CD4-positive, CD25-positive, alpha-beta regulatory T cell (primary cell): ENCODE data around the gene OR2AP1. TPM values are rescaled to one million over a fixed set of nuclear protein-coding genes. Genes with fewer than 3 reads are reported as not detected.
"Not testable (repeated sequence)": the region's sequence is repeated elsewhere in the genome, so short reads cannot be mapped to it uniquely, and the experiment has no call there.

Experiments
- ATAC-seq, 2 donors: fragments of 150-1000 bp; cut with Tn5 transposase; one replicate each; pipeline ENCODE4 v1.10.0; 2021; ENCODE audit warnings: low read depth in 2 of 2, moderate number of reproducible peaks in 2 of 2, moderate library complexity in 1 of 2
- DNase-seq, 3 donors: peaks; one replicate each; pipeline versions ENCODE4 v3.0.0 to v3.0.0-alpha.2; 2012 to 2022; ENCODE audit warnings: mixed read lengths in 1 of 3
- H3K27ac ChIP-seq: one replicate; pipeline ENCODE4 v1.7.0; 2013; ENCODE audit warnings: mild to moderate bottlenecking, low read length; ENCODE audit not compliant: insufficient read depth, poor library complexity, severe bottlenecking
- H3K27me3 ChIP-seq: one replicate; pipeline ENCODE4 v1.7.0; 2013; ENCODE audit warnings: low read length; ENCODE audit not compliant: control insufficient read depth, insufficient read depth
- H3K36me3 ChIP-seq: one replicate; pipeline ENCODE4 v1.7.0; 2013; ENCODE audit warnings: mild to moderate bottlenecking, low read length, moderate library complexity; ENCODE audit not compliant: control insufficient read depth, insufficient read depth
- H3K4me1 ChIP-seq: 2 replicates; pipeline ENCODE4 v1.7.0; 2013; ENCODE audit warnings: mild to moderate bottlenecking, low read length; ENCODE audit not compliant: insufficient read depth, control insufficient read depth, poor library complexity, severe bottlenecking
- H3K4me3 ChIP-seq: one replicate; pipeline ENCODE4 v1.7.0; 2013; ENCODE audit warnings: low read depth, mild to moderate bottlenecking, low read length, moderate library complexity
- H3K9me3 ChIP-seq, 2 experiments: 1 replicate in 1 of 2; 2 replicates in 1 of 2; pipeline ENCODE4 v1.7.0; 2013; ENCODE audit warnings: low read length in 2 of 2, mild to moderate bottlenecking in 1 of 2, moderate library complexity in 1 of 2; ENCODE audit not compliant: control insufficient read depth in 2 of 2
- H3K27ac Mint-ChIP-seq, 3 donors: one replicate each; pipeline ENCODE4 v1.8.0; 2020 to 2022; ENCODE audit warnings: mild to moderate bottlenecking in 3 of 3, mixed read lengths in 3 of 3, moderate library complexity in 2 of 3
- H3K27me3 Mint-ChIP-seq: one replicate; pipeline ENCODE4 v1.8.0; 2022; ENCODE audit warnings: mild to moderate bottlenecking, mixed read lengths
- H3K36me3 Mint-ChIP-seq: one replicate; pipeline ENCODE4 v1.8.0; 2020; ENCODE audit warnings: mixed read lengths
- H3K4me1 Mint-ChIP-seq, 4 donors: one replicate each; pipeline ENCODE4 v1.8.0; 2020 to 2022; ENCODE audit warnings: mixed read lengths in 4 of 4, mild to moderate bottlenecking in 1 of 4
- H3K4me3 Mint-ChIP-seq, 4 donors: one replicate each; pipeline ENCODE4 v1.8.0; 2020 to 2022; ENCODE audit warnings: mild to moderate bottlenecking in 4 of 4, mixed read lengths in 4 of 4, moderate library complexity in 3 of 4
- H3K9me3 Mint-ChIP-seq, 7 donors: one replicate each; pipeline ENCODE4 v1.8.0; 2020 to 2022; ENCODE audit warnings: mixed read lengths in 7 of 7, mild to moderate bottlenecking in 3 of 7, moderate library complexity in 2 of 7
- polyA plus RNA-seq, 4 donors: library from polyadenylated mRNA; unstranded; fragments of 300-500 nt; fragmentation: Illumina TruSeq; gene quantifications; one replicate each; pipeline ENCODE4 v1.2.3, GENCODE V29; 2021
- total RNA-seq: library from RNA; stranded (reverse); gene quantifications from one replicate; pipeline ENCODE4 v1.2.3, GENCODE V29; 2022

OR2AP1 gene
- total and polyA plus RNA-seq, 5 donors from 2014 or later: 0.25 TPM; not detected in 4

- Mint-ChIP-seq H3K27me3 (peaks cover 10% of the 10 kb centered on the region), H3K4me1 (peaks cover 0 to 5% (median 0%) of the 10 kb centered on the region in 4 donors), H3K9me3 (peaks cover 0 to 16% (median 5%) of the 10 kb centered on the region in 7 donors), H3K36me3 (no peaks in the 10 kb centered on the region), H3K27ac (no peak overlapping the region), H3K4me3 (no peak overlapping the region)
- H3K9me3 ChIP-seq: peaks cover 0 to 1% of the 10 kb centered on the region in 2 experiments
- H3K4me3 ChIP-seq: no peak overlapping the region
- H3K36me3 ChIP-seq: no peaks in the 10 kb centered on the region
- peaks cover 14% of the 10 kb centered on the region for H3K27me3 ChIP-seq
- H3K4me1 ChIP-seq: no peaks in the 10 kb centered on the region
- no peak overlapping the region for H3K27ac ChIP-seq
- DNase-seq (no peak), ATAC-seq (no peak)
Observed at GRCh38 chr12:55585817-55586216, 13.5 kb downstream of the OR2AP1 start.

GRCh38 chr12:55590152-55590551, 17.9 kb downstream of the OR2AP1 start:
- not testable (repeated sequence) for H3K4me1 Mint-ChIP-seq, H3K4me3 Mint-ChIP-seq, H3K27ac Mint-ChIP-seq, H3K4me1 ChIP-seq, H3K27ac ChIP-seq, H3K36me3 Mint-ChIP-seq, H3K4me3 ChIP-seq, H3K9me3 ChIP-seq, H3K27me3 ChIP-seq, H3K36me3 ChIP-seq, H3K27me3 Mint-ChIP-seq, ATAC-seq
- peak in 1 of 3 donors; percentile 2 for DNase-seq
- peaks cover 0 to 30% (median 7%) of the 10 kb centered on the region in 7 donors for H3K9me3 Mint-ChIP-seq

GRCh38 chr12:55607821-55608594, 35.7 kb downstream of the OR2AP1 start:
- DNase-seq (no peak), ATAC-seq (no peak)
- Mint-ChIP-seq H3K36me3 (no peaks in the 10 kb centered on the region), H3K27ac (no peak overlapping the region), H3K9me3 (peaks cover 0 to 3% (median 0%) of the 10 kb centered on the region in 7 donors), H3K4me3 (no peak overlapping the region), H3K4me1 (peaks cover 0 to 1% (median 0%) of the 10 kb centered on the region in 4 donors), H3K27me3 (peaks cover 21% of the 10 kb centered on the region)
- Histone ChIP-seq H3K4me3 (no peak overlapping the region), H3K9me3 (no peaks in the 10 kb centered on the region), H3K4me1 (no peaks in the 10 kb centered on the region), H3K27me3 (peaks cover 11% of the 10 kb centered on the region), H3K27ac (no peak overlapping the region), H3K36me3 (no peaks in the 10 kb centered on the region)

GRCh38 chr12:55610598-55610997, 38.3 kb downstream of the OR2AP1 start:
- Mint-ChIP-seq H3K36me3 (no peaks in the 10 kb centered on the region), H3K9me3 (peaks cover 0 to 10% (median 3%) of the 10 kb centered on the region in 7 donors), H3K4me3 (no peak overlapping the region), H3K27me3 (peaks cover 21% of the 10 kb centered on the region), H3K4me1 (peaks cover 0 to 1% (median 0%) of the 10 kb centered on the region in 4 donors), H3K27ac (no peak overlapping the region)
- DNase-seq (no peak), ATAC-seq (no peak)
- Histone ChIP-seq H3K9me3 (peaks cover 2 to 7% of the 10 kb centered on the region in 2 experiments), H3K36me3 (no peaks in the 10 kb centered on the region), H3K4me1 (no peaks in the 10 kb centered on the region), H3K27me3 (peaks cover 12% of the 10 kb centered on the region), H3K4me3 (no peak overlapping the region), H3K27ac (no peak overlapping the region)

GRCh38 chr12:55612646-55613045, 40.4 kb downstream of the OR2AP1 start:
- Histone ChIP-seq H3K4me3 (no peak overlapping the region), H3K36me3 (no peaks in the 10 kb centered on the region), H3K9me3 (peaks cover 7 to 13% of the 10 kb centered on the region in 2 experiments), H3K27ac (no peak overlapping the region), H3K27me3 (peaks cover 11% of the 10 kb centered on the region), H3K4me1 (no peaks in the 10 kb centered on the region)
- DNase-seq (no peak), ATAC-seq (no peak)
- Mint-ChIP-seq H3K27me3 (peaks cover 15% of the 10 kb centered on the region), H3K4me3 (no peak overlapping the region), H3K9me3 (peaks cover 0 to 20% (median 3%) of the 10 kb centered on the region in 7 donors), H3K27ac (no peak overlapping the region), H3K36me3 (no peaks in the 10 kb centered on the region), H3K4me1 (peaks cover 0 to 1% (median 0%) of the 10 kb centered on the region in 4 donors)

GRCh38 chr12:55614764-55615163, 42.5 kb downstream of the OR2AP1 start:
- no peak overlapping the region for H3K4me3 Mint-ChIP-seq
- H3K27me3 ChIP-seq: peaks cover 11% of the 10 kb centered on the region
- H3K4me1 ChIP-seq: no peaks in the 10 kb centered on the region
- ATAC-seq (no peak), DNase-seq (no peak)
- H3K36me3 ChIP-seq: no peaks in the 10 kb centered on the region
- H3K9me3 ChIP-seq: peaks cover 7 to 13% of the 10 kb centered on the region in 2 experiments
- peaks cover 0 to 20% (median 3%) of the 10 kb centered on the region in 7 donors for H3K9me3 Mint-ChIP-seq
- peaks cover 20% of the 10 kb centered on the region for H3K27me3 Mint-ChIP-seq
- H3K36me3 Mint-ChIP-seq: no peaks in the 10 kb centered on the region
- peaks cover 1 to 4% (median 3%) of the 10 kb centered on the region in 4 donors for H3K4me1 Mint-ChIP-seq
- no peak overlapping the region for H3K27ac Mint-ChIP-seq
- no peak overlapping the region for H3K4me3 ChIP-seq
- no peak overlapping the region for H3K27ac ChIP-seq

GRCh38 chr12:55619354-55620138, 47.3 kb downstream of the OR2AP1 start:
- H3K4me3 Mint-ChIP-seq: no peak overlapping the region
- H3K36me3 ChIP-seq: no peaks in the 10 kb centered on the region
- peak; percentile 69 to 77 for ATAC-seq
- peaks cover 16% of the 10 kb centered on the region for H3K27me3 Mint-ChIP-seq
- no peak overlapping the region for H3K4me3 ChIP-seq
- no peak overlapping the region for H3K27ac Mint-ChIP-seq
- H3K36me3 Mint-ChIP-seq: no peaks in the 10 kb centered on the region
- peaks cover 7 to 13% of the 10 kb centered on the region in 2 experiments for H3K9me3 ChIP-seq
- DNase-seq: peak; percentile 16 to 79 (median 63)
- H3K27me3 ChIP-seq: peaks cover 2% of the 10 kb centered on the region
- no peaks in the 10 kb centered on the region for H3K4me1 ChIP-seq
- peaks cover 0 to 20% (median 5%) of the 10 kb centered on the region in 7 donors for H3K9me3 Mint-ChIP-seq
- no peak overlapping the region for H3K27ac ChIP-seq
- H3K4me1 Mint-ChIP-seq: peaks cover 0 to 6% (median 4%) of the 10 kb centered on the region in 4 donors
